ENCODE measurements around the gene RASSF4. TPM values are rescaled to one million over a fixed set of nuclear protein-coding genes. Genes with fewer than 3 reads are reported as not detected.

The RASSF4 gene
- polyA plus RNA-seq, 1 donor (not counting 4 experiments of a cell fraction or from before 2014, with no cell fraction given): 0.20 TPM

GRCh38 chr10:44926751-44927351 is 32.8 kb upstream of the RASSF4 start:
- no peak overlapping the region for H3K4me3 ChIP-seq (ENCODE audit: control insufficient read depth in 2 of 3, extremely low read depth in 1 of 3, insufficient read depth in 2 of 3, low read depth in 1 of 3, low read length in 3 of 3)
- no peak overlapping the region for H3K4me2 ChIP-seq (ENCODE audit: control insufficient read depth, extremely low read depth, insufficient read depth, low read depth, low read length)
- H3K4me1 ChIP-seq (ENCODE audit: control insufficient read depth, extremely low read depth, insufficient read depth, low read length): no peaks in the 10 kb centered on the region
- dilution Hi-C loops (cut with MboI; ENCODE audit: extremely low pct_ligation_motif_present, low sequenced_read_pairs): no loop called here
- no peak overlapping the region for H2AFZ ChIP-seq (ENCODE audit: control insufficient read depth, low read length)
- TF ChIP-seq EZH2 (IDR thresholded peaks at IDR 0.05; ENCODE audit: low read length): no peak
- TF ChIP-seq, protein P1, sequence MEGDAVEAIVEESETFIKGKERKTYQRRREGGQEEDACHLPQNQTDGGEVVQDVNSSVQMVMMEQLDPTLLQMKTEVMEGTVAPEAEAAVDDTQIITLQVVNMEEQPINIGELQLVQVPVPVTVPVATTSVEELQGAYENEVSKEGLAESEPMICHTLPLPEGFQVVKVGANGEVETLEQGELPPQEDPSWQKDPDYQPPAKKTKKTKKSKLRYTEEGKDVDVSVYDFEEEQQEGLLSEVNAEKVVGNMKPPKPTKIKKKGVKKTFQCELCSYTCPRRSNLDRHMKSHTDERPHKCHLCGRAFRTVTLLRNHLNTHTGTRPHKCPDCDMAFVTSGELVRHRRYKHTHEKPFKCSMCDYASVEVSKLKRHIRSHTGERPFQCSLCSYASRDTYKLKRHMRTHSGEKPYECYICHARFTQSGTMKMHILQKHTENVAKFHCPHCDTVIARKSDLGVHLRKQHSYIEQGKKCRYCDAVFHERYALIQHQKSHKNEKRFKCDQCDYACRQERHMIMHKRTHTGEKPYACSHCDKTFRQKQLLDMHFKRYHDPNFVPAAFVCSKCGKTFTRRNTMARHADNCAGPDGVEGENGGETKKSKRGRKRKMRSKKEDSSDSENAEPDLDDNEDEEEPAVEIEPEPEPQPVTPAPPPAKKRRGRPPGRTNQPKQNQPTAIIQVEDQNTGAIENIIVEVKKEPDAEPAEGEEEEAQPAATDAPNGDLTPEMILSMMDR (optimal IDR thresholded peaks at IDR 0.05 in 1 of 3, IDR thresholded peaks at IDR 0.05 in 1 of 3, conservative IDR thresholded peaks at IDR 0.05 in 1 of 3; ENCODE audit: extremely low read depth in 1 of 3, insufficient read depth in 2 of 3, low read length in 3 of 3): no peak
- H3K27me3 ChIP-seq (ENCODE audit: control insufficient read depth, extremely low read depth, insufficient read depth, low read length): no peaks in the 10 kb centered on the region
- DNase-seq (ENCODE audit: low read depth, low spot score) (no peak), FAIRE-seq (no peak)
- H3K36me3 ChIP-seq (ENCODE audit: control insufficient read depth in 2 of 2, extremely low read depth in 1 of 2, insufficient read depth in 2 of 2, low read length in 2 of 2): no peaks in the 10 kb centered on the region
- no peaks in the 10 kb centered on the region for H4K20me1 ChIP-seq (ENCODE audit: control insufficient read depth, extremely low read depth, insufficient read depth, low read length)
- H3K9me3 ChIP-seq (ENCODE audit: control insufficient read depth, low read depth, low read length): no peaks in the 10 kb centered on the region
- H3K27ac ChIP-seq (ENCODE audit: control insufficient read depth, insufficient read depth, low read length): no peak overlapping the region
- no peaks in the 10 kb centered on the region for H3K9me1 ChIP-seq (ENCODE audit: control insufficient read depth, extremely low read depth, insufficient read depth, low read length)
- no peaks in the 10 kb centered on the region for H3K79me2 ChIP-seq (ENCODE audit: control insufficient read depth, insufficient read depth, low read length)
- H3K9ac ChIP-seq (ENCODE audit: control insufficient read depth, extremely low read depth, insufficient read depth, low read length): no peak overlapping the region

DNA sequence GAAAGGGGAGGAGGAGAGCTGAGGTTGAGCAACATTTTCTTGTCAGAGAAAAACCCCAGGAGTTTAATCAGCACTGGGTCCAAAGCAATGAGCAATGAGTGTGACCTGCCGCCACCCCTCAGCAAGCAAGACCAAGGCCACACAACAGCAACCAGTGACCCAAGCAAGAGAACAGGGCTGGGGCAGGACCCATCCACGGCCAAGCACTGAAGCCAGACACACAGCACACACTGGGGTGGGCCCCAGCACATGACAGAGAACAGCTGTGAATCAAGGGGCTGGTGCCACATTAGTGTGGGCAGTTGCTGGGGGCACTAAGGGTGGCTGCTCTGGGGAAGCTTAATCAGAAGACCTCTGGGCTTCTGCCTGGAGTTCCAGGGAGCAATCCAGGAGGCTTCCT is 32.2 kb upstream of the RASSF4 start:
- no peak overlapping the region for H2AFZ ChIP-seq (ENCODE audit: control insufficient read depth, low read length)
- dilution Hi-C loops (cut with MboI; ENCODE audit: extremely low pct_ligation_motif_present, low sequenced_read_pairs): no loop called here
- FAIRE-seq: no peak

More for the DNA sequence above, 32.2 kb upstream of the RASSF4 start:
- Histone ChIP-seq H3K4me3 (ENCODE audit: control insufficient read depth in 2 of 3, extremely low read depth in 1 of 3, insufficient read depth in 2 of 3, low read depth in 1 of 3, low read length in 3 of 3) (no peak overlapping the region), H3K79me2 (ENCODE audit: control insufficient read depth, insufficient read depth, low read length) (no peaks in the 10 kb centered on the region), H3K9ac (ENCODE audit: control insufficient read depth, extremely low read depth, insufficient read depth, low read length) (no peak overlapping the region), H3K4me2 (ENCODE audit: control insufficient read depth, extremely low read depth, insufficient read depth, low read depth, low read length) (no peak overlapping the region), H4K20me1 (ENCODE audit: control insufficient read depth, extremely low read depth, insufficient read depth, low read length) (no peaks in the 10 kb centered on the region), H3K9me1 (ENCODE audit: control insufficient read depth, extremely low read depth, insufficient read depth, low read length) (no peaks in the 10 kb centered on the region), H3K27me3 (ENCODE audit: control insufficient read depth, extremely low read depth, insufficient read depth, low read length) (no peaks in the 10 kb centered on the region), H3K9me3 (ENCODE audit: control insufficient read depth, low read depth, low read length) (no peaks in the 10 kb centered on the region), H3K4me1 (ENCODE audit: control insufficient read depth, extremely low read depth, insufficient read depth, low read length) (no peaks in the 10 kb centered on the region), H3K27ac (ENCODE audit: control insufficient read depth, insufficient read depth, low read length) (no peak overlapping the region), H3K36me3 (ENCODE audit: control insufficient read depth in 2 of 2, extremely low read depth in 1 of 2, insufficient read depth in 2 of 2, low read length in 2 of 2) (no peaks in the 10 kb centered on the region)
- TF ChIP-seq, protein P1 (optimal IDR thresholded peaks at IDR 0.05 in 1 of 3, IDR thresholded peaks at IDR 0.05 in 1 of 3, conservative IDR thresholded peaks at IDR 0.05 in 1 of 3; ENCODE audit: extremely low read depth in 1 of 3, insufficient read depth in 2 of 3, low read length in 3 of 3): no peak
- TF ChIP-seq EZH2 (IDR thresholded peaks at IDR 0.05; ENCODE audit: low read length): no peak
- DNase-seq (ENCODE audit: low read depth, low spot score): no peak
